Smooth muscle cell (in vitro differentiated cells): Measurements from ENCODE around the gene CSH1. TPM values are rescaled to one million over a fixed set of nuclear protein-coding genes. Genes with fewer than 3 reads are reported as not detected.

Experiments used
- DNase-seq: peaks from one replicate; lab custom pipeline; 2025; ENCODE audit not compliant: unreplicated experiment; lab: John Stamatoyannopoulos, UW
- H2AFZ ChIP-seq: fragments of 200-600 bp; sonication (generic); 2 replicates; pipeline ENCODE4 v1.6.0; 2016; ENCODE audit warnings: antibody characterized with exemption, low read depth, mild to moderate bottlenecking
- H3F3A ChIP-seq: fragments of 200-600 bp; sonication (generic); 2 replicates; pipeline ENCODE4 v1.6.0; 2017; ENCODE audit warnings: antibody characterized with exemption, low read depth
- H3K27ac ChIP-seq: fragments of 200-600 bp; sonication (generic); 2 replicates; pipeline ENCODE4 v1.5.1; 2016; ENCODE audit warnings: low read depth, mild to moderate bottlenecking
- H3K27me3 ChIP-seq: fragments of 200-600 bp; sonication (generic); 2 replicates; pipeline ENCODE4 v1.6.1; 2016; ENCODE audit warnings: low read depth, mild to moderate bottlenecking
- H3K36me3 ChIP-seq: fragments of 200-600 bp; sonication (generic); 2 replicates; pipeline ENCODE4 v1.5.1; 2016; ENCODE audit warnings: low read depth
- H3K4me1 ChIP-seq: fragments of 200-600 bp; sonication (generic); 2 replicates; pipeline ENCODE4 v1.5.1; 2016; ENCODE audit warnings: low read depth
- H3K4me2 ChIP-seq: fragments of 200-600 bp; sonication (generic); 2 replicates; pipeline ENCODE4 v1.6.0; 2016; ENCODE audit warnings: mild to moderate bottlenecking
- H3K4me3 ChIP-seq: fragments of 200-600 bp; sonication (generic); 2 replicates; pipeline ENCODE4 v1.5.1; 2016; ENCODE audit warnings: mild to moderate bottlenecking
- H3K79me2 ChIP-seq: fragments of 200-600 bp; sonication (generic); 2 replicates; pipeline ENCODE4 v1.6.0; 2016; ENCODE audit warnings: low read depth, mild to moderate bottlenecking
- H3K9ac ChIP-seq: fragments of 200-600 bp; sonication (generic); 2 replicates; pipeline ENCODE4 v1.6.0; 2016; ENCODE audit warnings: low read depth
- H3K9me3 ChIP-seq: fragments of 200-600 bp; sonication (generic); replicated peaks from 2 replicates; pipeline ENCODE4 v1.5.1; 2016; ENCODE audit warnings: low read depth
- H4K20me1 ChIP-seq: fragments of 200-600 bp; sonication (generic); 2 replicates; pipeline ENCODE4 v1.6.0; 2016; ENCODE audit warnings: low read depth
- WGBS: methylation state at CpG from one replicate; pipeline ENCODE4 v1.1.7; 2016; ENCODE audit warnings: low lambda C conversion rate; 5-methylcytosine and 5-hydroxymethylcytosine counted together
- polyA plus RNA-seq: library from polyadenylated mRNA; unstranded; fragments of >200 nt; fragmentation: Nextera tagmentation; extraction: Ambion mirVana; gene quantifications from 2 replicates; pipeline ENCODE4 v1.2.1, GENCODE V29; 2016
- total RNA-seq: library from RNA; depleted of rRNA; stranded (reverse); fragments of >200 nt; gene quantifications from 2 replicates; pipeline ENCODE4 v1.2.3, GENCODE V29; 2014
- TF ChIP-seq, protein P1 (sequence below): fragments of 200-600 bp; sonication (generic); IDR thresholded peaks from 2 replicates; pipeline ENCODE4 v1.5.1; 2017; ENCODE audit warnings: borderline replicate concordance, mild to moderate bottlenecking, antibody characterized with exemption; ENCODE audit not compliant: insufficient read depth, poor library complexity, severe bottlenecking

CSH1 gene
- total and polyA plus RNA-seq, 2 experiments from 2014 or later, result not detected

DNA sequence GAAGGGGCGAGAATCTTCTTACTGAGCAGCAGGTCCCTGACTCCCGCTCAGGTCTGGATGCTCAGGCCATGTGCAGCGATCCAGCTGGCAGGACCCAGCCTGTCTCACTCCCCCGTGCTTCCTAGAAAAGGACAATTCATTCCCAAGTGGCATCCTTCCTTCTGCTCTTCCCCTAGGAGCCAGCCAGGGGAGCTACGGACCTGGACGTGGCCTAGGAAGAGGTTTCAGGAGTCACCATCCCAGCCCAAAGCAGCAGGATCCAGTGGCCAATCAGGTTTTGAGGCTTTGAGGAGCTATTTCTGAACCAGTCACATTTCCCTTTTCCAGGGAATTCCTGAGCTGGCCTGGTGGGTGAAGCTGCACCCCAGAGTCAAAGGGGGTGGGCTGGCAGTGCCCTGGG is 43.5 kb upstream of the CSH1 start:
- Histone ChIP-seq H3K27ac (no peak overlapping the region), H2AFZ (no peak overlapping the region)
- WGBS, result 88% methylated on average over 6 of the region's 6 CpGs

GRCh38 chr17:63939401-63939800 is 43.0 kb upstream of the CSH1 start:
- DNase-seq, result no peak
- Histone ChIP-seq H3K9ac (no peak overlapping the region), H3F3A (no peaks in the 10 kb centered on the region), H3K4me2 (no peak overlapping the region), H3K27me3 (no peaks in the 10 kb centered on the region), H4K20me1 (no peaks in the 10 kb centered on the region), H3K36me3 (no peaks in the 10 kb centered on the region), H3K4me3 (no peak overlapping the region), H3K4me1 (no peaks in the 10 kb centered on the region), H2AFZ (no peak overlapping the region), H3K79me2 (no peaks in the 10 kb centered on the region), H3K27ac (no peak overlapping the region), H3K9me3 (no peaks in the 10 kb centered on the region)
- TF ChIP-seq, protein P1, sequence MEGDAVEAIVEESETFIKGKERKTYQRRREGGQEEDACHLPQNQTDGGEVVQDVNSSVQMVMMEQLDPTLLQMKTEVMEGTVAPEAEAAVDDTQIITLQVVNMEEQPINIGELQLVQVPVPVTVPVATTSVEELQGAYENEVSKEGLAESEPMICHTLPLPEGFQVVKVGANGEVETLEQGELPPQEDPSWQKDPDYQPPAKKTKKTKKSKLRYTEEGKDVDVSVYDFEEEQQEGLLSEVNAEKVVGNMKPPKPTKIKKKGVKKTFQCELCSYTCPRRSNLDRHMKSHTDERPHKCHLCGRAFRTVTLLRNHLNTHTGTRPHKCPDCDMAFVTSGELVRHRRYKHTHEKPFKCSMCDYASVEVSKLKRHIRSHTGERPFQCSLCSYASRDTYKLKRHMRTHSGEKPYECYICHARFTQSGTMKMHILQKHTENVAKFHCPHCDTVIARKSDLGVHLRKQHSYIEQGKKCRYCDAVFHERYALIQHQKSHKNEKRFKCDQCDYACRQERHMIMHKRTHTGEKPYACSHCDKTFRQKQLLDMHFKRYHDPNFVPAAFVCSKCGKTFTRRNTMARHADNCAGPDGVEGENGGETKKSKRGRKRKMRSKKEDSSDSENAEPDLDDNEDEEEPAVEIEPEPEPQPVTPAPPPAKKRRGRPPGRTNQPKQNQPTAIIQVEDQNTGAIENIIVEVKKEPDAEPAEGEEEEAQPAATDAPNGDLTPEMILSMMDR, result no peak
- WGBS, result 95% methylated on average over 9 of the region's 9 CpGs

More for the DNA sequence above, 43.5 kb upstream of the CSH1 start:
- Histone ChIP-seq H4K20me1 (no peaks in the 10 kb centered on the region), H3K79me2 (no peaks in the 10 kb centered on the region), H3K36me3 (no peaks in the 10 kb centered on the region), H3K4me2 (no peak overlapping the region), H3K27me3 (no peaks in the 10 kb centered on the region), H3K9ac (no peak overlapping the region), H3K4me1 (no peaks in the 10 kb centered on the region), H3F3A (no peaks in the 10 kb centered on the region), H3K4me3 (no peak overlapping the region), H3K9me3 (no peaks in the 10 kb centered on the region)
- no peak for DNase-seq
- TF ChIP-seq, protein P1, result no peak

GRCh38 chr17:63937920-63938319 is 41.5 kb upstream of the CSH1 start:
- TF ChIP-seq, protein P1, result no peak
- 94% methylated on average over 4 of the region's 4 CpGs for WGBS
- no peak overlapping the region for H3K9ac ChIP-seq
- H3K79me2 ChIP-seq, result no peaks in the 10 kb centered on the region
- H4K20me1 ChIP-seq, result no peaks in the 10 kb centered on the region
- H3F3A ChIP-seq, result no peaks in the 10 kb centered on the region
- no peak for DNase-seq
- H3K36me3 ChIP-seq, result no peaks in the 10 kb centered on the region
- no peak overlapping the region for H3K4me2 ChIP-seq
- no peak overlapping the region for H3K27ac ChIP-seq
- H3K9me3 ChIP-seq, result no peaks in the 10 kb centered on the region
- H2AFZ ChIP-seq, result no peak overlapping the region
- no peak overlapping the region for H3K4me3 ChIP-seq
- H3K27me3 ChIP-seq, result no peaks in the 10 kb centered on the region
- no peaks in the 10 kb centered on the region for H3K4me1 ChIP-seq

DNA sequence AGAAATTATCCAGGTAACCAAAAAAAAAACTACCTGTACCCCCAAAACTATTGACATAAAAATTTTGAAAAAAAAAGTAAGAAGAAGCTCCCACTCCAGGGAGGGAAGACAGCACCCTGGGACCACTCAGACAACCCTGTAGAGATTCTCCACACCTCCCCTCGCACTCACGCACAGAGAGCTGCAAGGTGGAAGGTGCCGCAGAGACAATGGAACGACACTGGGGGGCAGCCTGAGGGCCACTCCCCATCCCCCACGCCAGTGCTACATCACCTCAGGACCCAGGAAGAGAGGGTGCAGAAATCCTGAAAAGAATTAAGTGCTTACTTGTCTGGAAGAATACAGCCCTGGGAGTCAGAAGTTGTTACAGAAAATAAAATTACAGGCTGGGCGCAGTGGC is 40.9 kb upstream of the CSH1 start:
- Histone ChIP-seq H4K20me1 (no peaks in the 10 kb centered on the region), H3K27me3 (no peaks in the 10 kb centered on the region), H3K27ac (no peak overlapping the region), H3K36me3 (no peaks in the 10 kb centered on the region), H3K4me1 (no peaks in the 10 kb centered on the region), H3K79me2 (no peaks in the 10 kb centered on the region), H3F3A (no peaks in the 10 kb centered on the region), H3K9ac (no peak overlapping the region), H2AFZ (no peak overlapping the region), H3K4me3 (no peak overlapping the region), H3K9me3 (no peaks in the 10 kb centered on the region), H3K4me2 (no peak overlapping the region)
- no peak for DNase-seq
- WGBS, result 77% methylated on average over 6 of the region's 6 CpGs
- TF ChIP-seq, protein P1, result no peak
